ENCODE data around the gene FUT7. TPM values are rescaled to one million over a fixed set of nuclear protein-coding genes. Genes with fewer than 3 reads are reported as not detected.

Gene FUT7
- total RNA-seq = not detected in 2 replicates

GRCh38 chr9:137031904-137032640, at the start of gene FUT7:
Gene FUT7 (minus strand): TSS chr9:137032088. CDS start chr9:137031991, 97 bp downstream.
- DNase-seq (ENCODE audit: low read depth, low spot score) = no peak

- DNase-seq (ENCODE audit: low read depth, low spot score) = no peak
Measured at GRCh38 chr9:137080260-137081122, 48.6 kb upstream of the FUT7 start.

DNA sequence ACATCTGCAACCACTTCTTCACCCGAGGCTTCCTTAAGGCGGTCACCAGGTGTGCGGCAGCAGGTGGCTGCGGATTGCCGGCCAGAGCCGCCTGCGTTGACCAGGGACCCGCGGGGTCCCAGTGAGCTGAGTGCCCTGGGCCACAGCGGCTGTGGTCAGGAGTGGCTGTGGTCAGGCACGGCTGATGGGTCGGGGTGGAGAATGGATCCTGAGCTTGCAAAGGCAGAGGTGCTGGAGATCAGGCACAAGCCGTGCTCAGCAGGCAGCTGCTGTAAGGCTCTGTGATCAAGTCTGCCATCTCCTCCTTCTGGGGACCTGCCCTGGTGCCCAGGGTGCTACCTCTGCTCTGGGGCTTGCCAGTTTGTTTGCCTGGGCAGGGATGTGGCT, 47.5 kb upstream of the FUT7 start:
- no peak for DNase-seq (ENCODE audit: low read depth, low spot score)

GRCh38 chr9:137078701-137079400, 47.0 kb upstream of the FUT7 start:
- DNase-seq (ENCODE audit: low read depth, low spot score) = no peak

DNA sequence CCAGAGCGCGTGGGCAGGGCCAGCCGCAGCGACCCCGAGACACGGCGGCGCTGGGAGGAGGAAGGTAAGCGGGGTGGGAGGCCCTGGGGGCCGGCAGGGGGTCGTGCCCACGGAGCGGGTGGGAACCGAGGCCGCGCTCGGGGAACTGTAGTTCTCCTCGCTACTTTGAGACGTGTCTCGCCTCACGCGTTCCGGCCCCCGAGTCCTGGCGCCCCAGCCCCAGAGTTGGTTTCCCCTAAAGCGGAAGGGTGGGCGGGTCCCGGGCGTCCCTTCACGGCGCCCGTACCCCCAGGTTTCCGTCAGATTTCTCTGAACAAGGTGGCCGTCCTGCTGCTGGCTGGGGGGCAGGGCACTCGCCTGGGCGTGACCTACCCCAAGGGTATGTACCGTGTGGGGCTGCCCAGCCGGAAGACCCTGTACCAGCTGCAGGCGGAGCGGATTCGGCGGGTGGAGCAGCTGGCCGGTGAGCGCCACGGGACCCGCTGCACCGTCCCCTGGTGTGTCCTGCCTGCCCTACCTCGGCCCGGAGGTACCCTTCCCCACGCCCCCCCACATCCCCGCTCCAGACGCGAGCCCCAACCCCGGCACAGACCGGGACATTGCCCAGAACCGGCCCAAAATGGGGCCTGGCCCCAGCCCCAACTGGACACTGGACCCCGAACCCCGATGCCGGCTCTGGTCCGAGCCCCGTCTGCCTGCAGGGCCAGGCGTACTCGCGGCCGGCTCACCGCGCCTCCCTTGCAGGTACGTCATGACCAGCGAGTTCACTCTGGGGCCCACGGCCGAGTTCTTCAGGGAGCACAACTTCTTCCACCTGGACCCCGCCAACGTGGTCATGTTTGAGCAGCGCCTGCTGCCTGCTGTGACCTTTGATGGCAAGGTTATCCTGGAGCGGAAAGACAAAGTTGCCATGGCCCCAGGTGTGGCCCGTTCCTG, 46.1 kb upstream of the FUT7 start:
- no peak for DNase-seq (ENCODE audit: low read depth, low spot score)

- no peak for DNase-seq (ENCODE audit: low read depth, low spot score)
Measured at GRCh38 chr9:137077010-137077747, 45.3 kb upstream of the FUT7 start, which contains the start of gene UAP1L1. Gene UAP1L1 (plus strand): TSS chr9:137077517. CDS start chr9:137077533, 16 bp downstream.

DNA sequence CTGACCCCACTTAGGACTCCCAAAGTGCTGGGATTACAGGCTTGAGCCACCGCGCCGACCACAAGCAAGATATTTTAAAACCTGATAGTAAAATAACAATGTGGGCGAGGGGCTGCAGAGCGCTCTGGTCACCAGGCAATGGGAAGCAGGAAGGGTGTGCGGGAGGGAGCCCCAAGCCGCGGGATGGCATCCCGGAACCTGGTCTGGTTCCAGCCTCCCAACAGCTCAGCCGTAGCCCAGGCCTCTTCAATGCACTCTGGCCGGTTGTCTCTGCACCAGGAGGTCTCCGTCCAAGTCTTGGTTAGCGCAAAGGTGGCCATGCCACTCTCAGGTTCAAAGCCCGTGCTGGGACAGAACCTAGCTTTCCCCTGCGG, 44.7 kb upstream of the FUT7 start:
- no peak for DNase-seq (ENCODE audit: low read depth, low spot score)

- DNase-seq (ENCODE audit: low read depth, low spot score) = no peak
Measured at GRCh38 chr9:137075275-137075775, 43.4 kb upstream of the FUT7 start.

DNA sequence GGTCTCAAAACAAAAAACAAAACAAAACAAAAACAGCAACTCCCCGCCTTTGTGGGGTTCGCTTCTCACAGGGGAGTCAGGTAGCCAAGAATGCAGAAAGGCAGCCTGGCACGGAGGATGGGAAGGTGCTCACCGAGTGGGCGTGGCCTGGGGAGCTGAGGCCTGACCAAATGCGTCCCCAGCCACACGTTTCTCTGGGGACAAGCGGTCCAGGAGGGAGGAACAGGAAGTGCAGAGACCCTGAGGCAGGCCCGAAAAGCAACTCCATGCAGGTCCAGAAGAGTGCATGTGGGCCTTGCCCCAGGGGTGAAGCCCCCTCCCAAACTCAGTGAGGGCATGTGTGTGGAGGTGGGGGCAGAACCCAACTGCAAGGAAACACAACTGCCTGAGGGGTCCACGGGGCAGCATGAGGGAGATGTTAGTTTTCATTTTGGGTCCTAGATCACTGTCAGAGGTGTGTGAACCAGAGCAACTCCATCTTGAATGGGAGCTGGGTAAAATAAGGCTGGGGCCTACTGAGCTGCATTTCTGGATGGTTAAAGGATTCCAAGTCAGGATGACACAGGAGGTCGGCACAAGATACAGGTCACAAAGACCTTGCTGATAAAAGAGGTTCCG, 42.9 kb upstream of the FUT7 start:
- DNase-seq (ENCODE audit: low read depth, low spot score) = no peak

DNA sequence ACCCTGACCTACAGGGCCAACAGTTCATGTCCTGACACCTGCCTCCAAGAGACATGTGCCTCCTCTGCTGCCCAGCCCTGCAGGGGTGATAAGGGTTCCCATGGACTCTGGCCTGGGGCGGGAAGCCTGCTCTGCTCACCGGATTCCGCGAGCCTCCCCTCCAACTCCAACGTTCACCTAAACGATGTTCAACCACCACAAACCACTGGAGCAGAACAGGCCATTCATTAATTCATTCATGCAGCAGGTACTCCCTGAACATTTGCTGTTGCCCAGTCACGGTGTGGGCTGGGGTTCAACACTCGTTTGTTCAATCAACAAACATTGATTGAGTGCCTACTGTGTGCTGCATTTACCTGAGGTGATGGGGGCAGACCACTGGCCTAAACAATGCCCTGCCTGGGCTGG, 42.1 kb upstream of the FUT7 start:
- no peak for DNase-seq (ENCODE audit: low read depth, low spot score)

DNA sequence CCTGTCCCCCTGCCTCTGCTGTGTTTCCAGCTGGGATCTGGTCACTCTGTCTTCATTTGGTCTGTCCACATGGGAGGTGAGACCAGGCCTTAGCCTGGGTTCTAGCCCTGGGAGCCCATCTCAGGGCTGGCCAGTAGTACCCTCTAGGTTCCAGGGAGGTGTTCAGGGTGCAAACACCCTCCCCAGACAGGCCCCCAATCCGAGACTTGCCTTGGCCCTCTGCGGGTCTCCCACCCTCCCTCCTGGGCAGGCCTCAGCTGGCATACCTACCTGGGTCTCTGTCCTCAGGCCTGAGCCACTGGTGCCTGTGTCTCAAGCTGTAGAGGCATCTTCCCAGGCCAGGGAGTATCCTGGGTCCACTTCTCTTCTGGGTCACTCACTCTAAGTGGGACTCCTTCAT, 39.4 kb upstream of the FUT7 start:
- DNase-seq (ENCODE audit: low read depth, low spot score) = no peak

DNA sequence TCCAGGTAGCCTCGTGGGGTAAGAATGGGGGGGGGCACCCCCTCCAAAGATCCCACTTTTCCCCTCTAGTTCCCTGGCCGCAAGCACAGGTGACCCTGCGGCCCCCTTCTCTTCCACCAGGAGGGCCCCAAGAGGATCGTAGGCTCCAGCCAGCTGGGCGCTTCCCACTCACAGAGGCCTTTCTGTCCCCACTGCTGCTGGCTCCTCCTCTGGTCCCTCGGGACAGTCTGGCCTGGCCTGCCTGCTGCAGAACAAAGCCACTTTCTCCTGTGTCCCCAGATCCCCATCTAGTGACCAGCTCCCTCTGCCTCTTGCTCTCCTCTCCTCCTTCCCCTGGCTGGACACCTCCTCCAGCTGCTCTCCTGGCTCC, 39.0 kb upstream of the FUT7 start:
- DNase-seq (ENCODE audit: low read depth, low spot score) = no peak

DNA sequence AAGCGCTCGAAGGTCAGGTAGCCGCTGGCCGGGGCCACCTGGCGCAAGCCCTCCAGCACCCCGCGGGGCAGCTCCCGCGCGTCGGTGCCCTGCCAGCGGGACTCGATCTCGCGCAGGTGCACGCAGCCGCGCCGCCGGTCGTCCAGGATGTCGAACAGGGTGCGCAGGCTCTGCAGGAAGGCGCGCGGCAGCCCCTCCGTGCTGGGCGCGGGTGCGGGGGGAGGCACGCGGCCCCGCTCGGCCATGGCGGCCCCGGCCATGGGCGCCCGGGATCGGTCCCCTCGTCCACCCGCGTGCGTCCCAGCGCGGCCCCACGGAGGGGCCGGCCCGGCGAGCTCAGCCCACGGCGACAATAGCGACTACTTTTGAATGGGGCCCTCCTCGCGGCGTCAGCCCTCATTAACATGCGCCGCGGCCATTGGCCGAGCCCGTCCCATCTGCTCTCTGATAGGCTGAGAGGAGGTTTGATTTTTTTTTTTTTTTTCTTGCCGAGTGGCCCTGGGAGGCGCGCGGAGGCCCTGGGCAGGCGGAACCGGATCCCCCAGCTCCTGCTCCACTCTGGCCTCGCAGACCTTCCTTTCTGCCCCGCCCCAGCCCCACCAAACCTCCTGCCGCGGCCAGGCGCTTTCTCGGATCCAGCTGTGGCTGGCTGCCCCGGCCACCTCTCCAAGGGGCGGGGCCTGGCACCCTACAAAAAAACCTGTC, 38.5 kb upstream of the FUT7 start, which contains the start of gene SAPCD2:
SAPCD2 (minus strand) TSS at position 357 of the 705 bp plus-strand sequence; CDS start at position 260, 97 bp downstream.
- DNase-seq (ENCODE audit: low read depth, low spot score) = peak; percentile 44

DNA sequence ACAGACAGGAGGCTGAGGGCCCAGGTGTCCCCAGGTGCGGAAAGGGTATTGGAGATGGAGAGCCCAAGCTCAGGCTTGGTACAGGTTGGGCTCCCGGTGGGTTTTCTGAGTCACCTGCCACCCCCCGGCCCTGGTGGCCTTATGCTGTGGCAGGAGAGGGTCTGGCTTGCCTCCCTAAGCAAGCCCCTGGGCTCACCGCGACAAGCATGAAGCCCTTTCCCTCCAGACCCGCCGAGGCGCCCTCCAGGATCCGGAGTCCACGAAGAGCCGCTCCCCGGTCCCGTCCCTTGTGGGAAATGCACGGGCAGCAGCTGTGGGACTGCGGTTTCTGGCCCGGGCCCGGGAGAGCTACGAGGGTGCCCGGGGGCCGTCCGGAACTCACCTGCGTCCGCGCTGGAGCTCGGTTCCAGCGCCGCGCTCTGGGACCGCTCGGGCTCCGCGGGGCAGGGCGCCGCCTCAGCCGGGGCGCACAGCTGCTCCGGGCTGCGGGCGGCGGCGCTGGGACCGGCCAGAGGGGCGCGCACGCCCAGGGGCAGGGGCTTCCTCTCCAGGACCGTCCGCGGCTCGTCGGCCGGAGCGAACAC, 37.7 kb upstream of the FUT7 start:
- DNase-seq (ENCODE audit: low read depth, low spot score) = no peak

DNA sequence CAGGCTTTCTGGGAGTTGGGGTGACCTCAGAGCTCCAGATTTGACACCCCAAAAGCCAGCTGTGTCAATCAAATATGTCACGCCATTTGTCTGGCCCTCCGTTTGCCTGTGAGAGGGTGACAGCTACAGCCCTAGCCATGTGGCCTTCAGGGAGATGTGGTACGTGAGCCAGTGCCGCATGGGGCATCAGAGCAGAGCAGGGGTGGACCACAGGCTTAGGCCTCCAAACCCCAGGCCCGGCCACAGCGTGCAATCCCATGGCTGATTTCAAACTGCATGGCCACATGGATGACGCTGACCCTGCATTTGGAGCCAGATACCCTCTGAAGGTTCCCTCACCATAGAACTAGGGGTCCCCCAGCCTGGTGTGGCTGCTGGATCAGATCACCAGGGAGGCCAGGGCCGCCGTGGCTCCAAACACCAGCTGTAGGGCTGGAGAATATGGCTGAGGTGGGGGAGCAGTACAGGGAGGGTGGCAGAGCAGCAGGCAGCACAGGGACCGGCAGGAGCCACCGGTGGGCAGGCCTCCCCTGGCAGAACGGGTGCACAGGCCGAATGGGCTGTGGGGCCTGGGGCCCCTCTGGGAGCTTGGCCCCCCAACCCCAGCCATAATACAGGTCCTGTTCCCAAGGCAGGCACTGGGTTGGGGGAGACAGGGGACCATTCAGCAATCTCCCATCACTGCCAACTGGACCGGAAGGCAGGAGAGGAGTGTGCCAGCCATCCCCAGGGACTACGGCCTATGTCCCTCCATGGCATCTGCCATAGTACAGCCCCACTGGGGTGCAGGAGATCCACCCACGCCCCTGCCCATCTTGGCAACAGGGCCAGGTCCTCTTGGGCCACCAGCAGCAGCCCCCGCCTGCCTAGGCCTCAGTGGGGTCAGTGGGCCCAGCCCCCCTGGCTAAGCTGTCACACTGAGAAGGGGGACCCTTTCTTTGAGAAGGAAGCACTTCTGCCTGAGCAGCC, 36.9 kb upstream of the FUT7 start:
- DNase-seq (ENCODE audit: low read depth, low spot score) = no peak

GRCh38 chr9:137067860-137068538, 36.1 kb upstream of the FUT7 start:
- DNase-seq (ENCODE audit: low read depth, low spot score) = peak; percentile 52
